NB4 (cell line): ENCODE measurements around the gene ATP5PO.

ENCODE experiments used
- CTCF ChIP-seq: IDR thresholded peaks from one replicate; pipeline ENCODE4 v1.5.1; 2012; ENCODE audit warnings: low read depth, low read length
- MAX ChIP-seq: IDR thresholded peaks from 2 replicates; pipeline ENCODE4 v1.6.1; 2011; ENCODE audit warnings: low read depth, low read length
- MYC ChIP-seq: IDR thresholded peaks from 2 replicates; pipeline ENCODE4 v1.6.1; 2011; ENCODE audit warnings: low read depth, low read length
- POLR2A ChIP-seq: IDR thresholded peaks from 2 replicates; pipeline ENCODE4 v1.6.1; 2011; ENCODE audit warnings: mild to moderate bottlenecking; ENCODE audit not compliant: insufficient read length; ENCODE audit errors: extremely low read depth

GRCh38 chr21:33897098-33897497, 18.5 kb downstream of the ATP5PO start:
- no peak for TF ChIP-seq CTCF
- TF ChIP-seq POLR2A = no peak
- TF ChIP-seq MAX = no peak
- TF ChIP-seq MYC = no peak
